MM.1S (cell line): ENCODE measurements around the gene NAALADL2.

Experiments used
- DNase-seq: peaks from one replicate; pipeline ENCODE4 v3.0.0-alpha.2; 2015
- H2AFZ ChIP-seq: fragments of 300-600 bp; sonication (generic); 2 replicates; pipeline ENCODE4 v1.6.0; 2016; ENCODE audit warnings: antibody characterized with exemption, low read length
- H3F3A ChIP-seq: fragments of 300-600 bp; sonication (generic); 2 replicates; pipeline ENCODE4 v1.6.1; 2016; ENCODE audit warnings: mild to moderate bottlenecking, antibody characterized with exemption, low read length, moderate library complexity, mixed read lengths; ENCODE audit not compliant: insufficient read depth
- H3K27ac ChIP-seq: fragments of 300-600 bp; sonication (generic); 2 replicates; pipeline ENCODE4 v1.5.1; 2016; ENCODE audit warnings: mild to moderate bottlenecking, low read length
- H3K27me3 ChIP-seq: fragments of 300-600 bp; sonication (generic); replicated peaks from 2 replicates; pipeline ENCODE4 v1.6.0; 2016; ENCODE audit warnings: low read length; ENCODE audit not compliant: insufficient read depth
- H3K36me3 ChIP-seq: fragments of 300-600 bp; sonication (generic); replicated peaks from 2 replicates; pipeline ENCODE4 v1.6.1; 2016; ENCODE audit warnings: mild to moderate bottlenecking, low read length, mixed read lengths; ENCODE audit not compliant: insufficient read depth
- H3K4me1 ChIP-seq: fragments of 300-600 bp; sonication (generic); 2 replicates; pipeline ENCODE4 v1.6.1; 2016; ENCODE audit warnings: low read length, mixed read lengths
- H3K4me2 ChIP-seq: fragments of 300-600 bp; sonication (generic); 2 replicates; pipeline ENCODE4 v1.6.0; 2016; ENCODE audit warnings: low read depth, low read length
- H3K4me3 ChIP-seq: fragments of 300-600 bp; sonication (generic); 2 replicates; pipeline ENCODE4 v1.5.1; 2016; ENCODE audit warnings: low read length, mixed read lengths
- H3K79me2 ChIP-seq: fragments of 300-600 bp; sonication (generic); 2 replicates; pipeline ENCODE4 v1.6.1; 2016; ENCODE audit warnings: mixed run types, low read length, mixed read lengths
- H3K9ac ChIP-seq: fragments of 300-600 bp; sonication (generic); 2 replicates; pipeline ENCODE4 v1.6.1; 2016; ENCODE audit warnings: low read length, mixed read lengths
- H3K9me2 ChIP-seq: fragments of 300-600 bp; sonication (generic); replicated peaks from 2 replicates; pipeline ENCODE4 v1.6.1; 2016; ENCODE audit warnings: mild to moderate bottlenecking, low read length, mixed read lengths; ENCODE audit not compliant: insufficient read depth
- H3K9me3 ChIP-seq: fragments of 300-600 bp; sonication (generic); replicated peaks from 2 replicates; pipeline ENCODE4 v1.6.1; 2016; ENCODE audit warnings: mild to moderate bottlenecking, low read length, mixed read lengths; ENCODE audit not compliant: insufficient read depth
- H4K20me1 ChIP-seq: fragments of 300-600 bp; sonication (generic); 2 replicates; pipeline ENCODE4 v1.6.1; 2016; ENCODE audit warnings: mild to moderate bottlenecking, low read length, moderate library complexity, mixed read lengths; ENCODE audit not compliant: insufficient read depth
- CTCF ChIP-seq: fragments of 300-600 bp; sonication (generic); IDR thresholded peaks from 2 replicates; pipeline ENCODE4 v1.5.1; 2016; ENCODE audit warnings: antibody characterized with exemption, low read length, mixed read lengths
- EZH2 ChIP-seq: fragments of 300-600 bp; sonication (generic); optimal IDR thresholded peaks from 2 replicates; pipeline ENCODE3; 2017; ENCODE audit warnings: low read depth, mild to moderate bottlenecking, antibody characterized with exemption, low read length, mixed read lengths
- EZH2phosphoT487 ChIP-seq: fragments of 300-600 bp; sonication (generic); IDR thresholded peaks from 2 replicates; pipeline ENCODE4 v1.6.1; 2018; ENCODE audit warnings: antibody characterized with exemption, low read length

Gene NAALADL2

GRCh38 chr3:175469124-175469523 is 610.0 kb downstream of the NAALADL2 start:
- peak; percentile 69 for DNase-seq
- TF ChIP-seq CTCF = no peak
- no peaks in the 10 kb centered on the region for H3K79me2 ChIP-seq
- no peak overlapping the region for H3K9ac ChIP-seq
- peak overlapping the region; percentile 27; the same call in 1 of the 2 replicates for H3K27ac ChIP-seq
- H3K9me3 ChIP-seq = 0 out of 2 replicates have a peak, but pooled peaks cover 2% of the 10 kb centered on the region
- H3K9me2 ChIP-seq = no peaks in the 10 kb centered on the region
- no peaks in the 10 kb centered on the region for H4K20me1 ChIP-seq
- peaks cover 20% of the 10 kb centered on the region for H3K4me1 ChIP-seq
- H2AFZ ChIP-seq = peak overlapping the region; percentile 17; the same call in 1 of the 2 replicates
- no peaks in the 10 kb centered on the region for H3K27me3 ChIP-seq
- peaks cover 5% of the 10 kb centered on the region; the same call in 1 of the 2 replicates for H3F3A ChIP-seq
- no peak overlapping the region for H3K4me3 ChIP-seq
- H3K4me2 ChIP-seq = peak overlapping the region; percentile 29
- H3K36me3 ChIP-seq = no peaks in the 10 kb centered on the region

- H3K27ac ChIP-seq = peak overlapping the region; percentile 31; the same call in 1 of the 2 replicates
- H3K79me2 ChIP-seq = no peaks in the 10 kb centered on the region
- H2AFZ ChIP-seq = peak overlapping the region; percentile 8
- DNase-seq = no peak
- H3K9ac ChIP-seq = no peak overlapping the region
- H3K4me2 ChIP-seq = peak overlapping the region; percentile 37; the same call in 1 of the 2 replicates
- no peaks in the 10 kb centered on the region for H3K27me3 ChIP-seq
- peaks cover 32% of the 10 kb centered on the region for H3K4me1 ChIP-seq
- no peaks in the 10 kb centered on the region for H3K9me2 ChIP-seq
- H3K36me3 ChIP-seq = no peaks in the 10 kb centered on the region
- no peak for TF ChIP-seq CTCF
- no peak for TF ChIP-seq EZH2phosphoT487
- TF ChIP-seq EZH2 = no peak
- 0 out of 2 replicates have a peak, but pooled peaks cover 7% of the 10 kb centered on the region for H3F3A ChIP-seq
- no peak overlapping the region for H3K4me3 ChIP-seq
- no peaks in the 10 kb centered on the region for H4K20me1 ChIP-seq
- no peaks in the 10 kb centered on the region for H3K9me3 ChIP-seq
Observed at GRCh38 chr3:175475765-175476164, 616.6 kb downstream of the NAALADL2 start.

- Histone ChIP-seq H3K4me2 (no peak overlapping the region), H2AFZ (no peak overlapping the region), H3K4me3 (no peak overlapping the region), H3F3A (0 out of 2 replicates have a peak, but pooled peaks cover 7% of the 10 kb centered on the region), H3K27ac (no peak overlapping the region), H3K27me3 (no peaks in the 10 kb centered on the region), H3K9me2 (no peaks in the 10 kb centered on the region), H3K36me3 (no peaks in the 10 kb centered on the region), H4K20me1 (no peaks in the 10 kb centered on the region), H3K79me2 (no peaks in the 10 kb centered on the region), H3K4me1 (peaks cover 32% of the 10 kb centered on the region), H3K9me3 (no peaks in the 10 kb centered on the region), H3K9ac (no peak overlapping the region)
- no peak for TF ChIP-seq EZH2phosphoT487
- TF ChIP-seq EZH2 = no peak
- TF ChIP-seq CTCF = no peak
- DNase-seq = no peak
Observed at GRCh38 chr3:175476489-175476888, 617.4 kb downstream of the NAALADL2 start.
